ELF-1 (cell line): ENCODE data around the gene FOXF1.

Experiments
- DNase-seq: peaks from one replicate; pipeline ENCODE4 v3.0.0-alpha.2; 2016; ENCODE audit warnings: low read depth, low spot score

Gene FOXF1

DNA sequence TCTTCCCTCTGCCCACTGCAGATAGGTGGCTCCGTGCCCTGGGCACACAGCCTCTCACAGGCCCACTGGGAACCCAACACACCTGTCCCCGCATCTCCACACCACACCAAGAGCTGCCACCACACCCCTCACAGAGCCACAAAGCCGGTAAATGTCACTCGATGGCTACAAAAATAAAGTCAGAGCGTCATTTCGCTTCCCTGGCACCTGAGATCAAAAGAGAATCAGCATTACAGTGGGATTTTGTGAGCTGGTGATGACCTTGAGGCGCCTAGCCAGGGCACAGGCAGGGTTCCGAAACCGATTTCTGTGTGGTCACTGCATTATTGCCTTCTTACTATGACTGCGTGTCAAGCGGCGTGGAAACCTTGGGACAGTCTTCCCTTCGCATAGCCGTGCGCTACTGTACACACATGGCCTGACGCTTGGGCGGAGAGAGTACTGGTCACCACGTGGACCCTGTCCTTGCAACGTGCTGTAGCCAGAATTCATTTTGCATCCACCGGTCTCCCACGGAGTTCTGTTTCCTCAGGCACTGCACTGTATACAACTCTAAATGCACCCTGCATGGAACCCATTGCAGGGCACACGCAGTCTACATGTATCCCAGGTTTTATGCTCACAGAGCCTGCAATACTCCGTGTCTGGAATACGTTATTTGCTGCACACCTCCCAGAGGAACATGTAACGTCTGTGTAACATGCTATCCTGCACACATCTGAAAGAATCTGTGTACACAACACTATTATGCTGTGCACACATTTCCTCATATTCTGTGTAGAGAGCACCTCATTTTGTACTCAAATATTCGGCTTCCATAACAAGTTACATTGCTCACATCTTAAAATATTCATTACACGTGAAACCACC lies 5.8 kb upstream of the FOXF1 start:
- no peak for DNase-seq

DNA sequence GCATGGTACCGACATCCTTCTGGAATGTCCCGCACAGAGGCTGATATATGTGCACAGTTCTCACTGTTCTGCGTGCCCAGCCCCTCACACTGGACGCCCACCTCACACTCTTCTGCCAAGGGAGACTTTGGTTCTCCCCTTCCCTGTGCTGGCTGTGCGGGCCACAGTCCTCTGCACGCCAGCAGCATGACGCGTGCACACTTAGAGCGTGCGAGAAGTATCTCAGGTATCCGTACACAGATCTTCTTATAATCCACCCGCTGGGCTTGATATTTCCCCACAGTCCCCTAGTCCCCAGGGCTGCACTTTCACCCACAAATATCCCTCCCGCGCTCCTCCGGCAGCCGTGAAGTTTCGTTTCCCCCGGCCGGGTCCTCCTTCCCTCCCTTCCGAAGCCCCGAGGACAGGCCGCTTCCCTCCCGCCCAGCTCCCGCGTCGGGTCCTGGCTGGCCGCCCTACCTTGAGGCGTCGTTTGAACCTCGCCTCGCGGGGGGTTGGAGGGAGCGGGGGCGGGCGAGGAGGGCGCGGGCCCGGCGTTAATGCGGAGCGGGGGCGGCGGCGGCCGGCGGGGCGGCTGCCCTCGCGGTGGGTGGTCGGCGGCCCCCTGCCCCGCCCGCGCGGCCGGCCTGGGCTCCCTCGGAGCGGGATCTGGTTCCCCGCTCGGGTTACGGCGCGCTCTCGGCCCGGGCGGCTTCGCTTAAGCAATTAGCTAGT lies 5.0 kb upstream of the FOXF1 start:
- no peak for DNase-seq

DNA sequence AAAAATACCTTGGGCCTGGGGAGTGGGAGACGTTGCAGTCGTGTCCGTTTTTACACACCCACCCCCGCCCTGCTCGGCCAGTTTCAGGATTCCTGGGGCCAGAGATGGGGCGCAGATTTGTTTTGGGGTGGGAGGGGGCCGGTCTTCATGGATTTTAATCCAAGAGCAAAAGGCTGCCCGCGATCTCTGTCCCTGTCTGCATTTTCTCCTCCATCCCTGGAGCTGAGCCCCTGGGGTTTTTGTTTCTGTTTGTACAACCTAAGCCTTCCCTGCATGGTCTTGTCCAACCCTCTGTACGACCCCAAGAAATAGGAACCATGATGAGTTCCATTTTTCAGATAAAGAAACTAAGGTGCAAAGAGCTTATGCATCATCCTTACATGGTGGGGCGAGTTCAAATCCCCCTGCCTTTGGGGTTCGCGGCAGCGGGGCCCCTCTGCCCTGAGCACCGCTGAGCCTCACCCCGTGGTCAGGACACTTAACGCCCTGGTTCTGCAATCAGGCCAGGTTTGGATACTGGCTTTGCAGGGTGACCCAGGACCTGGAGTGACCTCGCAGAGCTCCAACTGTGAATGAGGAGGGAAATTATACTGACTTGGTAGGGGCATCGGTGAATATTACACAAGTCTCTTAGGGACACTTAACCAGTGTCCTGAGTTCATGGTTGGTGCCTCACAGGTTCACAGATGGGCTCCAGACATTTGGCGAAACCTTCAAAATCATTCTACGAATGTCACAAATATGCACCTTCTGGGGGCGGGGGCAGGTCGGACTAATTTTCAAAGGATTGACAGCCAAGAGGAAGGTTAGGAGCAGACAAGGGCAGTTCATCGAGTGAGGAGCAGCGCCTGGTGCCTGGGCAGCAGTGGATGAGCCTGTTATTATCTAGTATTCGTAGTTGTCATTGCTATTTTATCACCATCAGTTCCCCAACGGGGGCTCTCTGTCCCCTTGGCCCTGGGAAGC lies 4.1 kb upstream of the FOXF1 start:
- no peak for DNase-seq

DNA sequence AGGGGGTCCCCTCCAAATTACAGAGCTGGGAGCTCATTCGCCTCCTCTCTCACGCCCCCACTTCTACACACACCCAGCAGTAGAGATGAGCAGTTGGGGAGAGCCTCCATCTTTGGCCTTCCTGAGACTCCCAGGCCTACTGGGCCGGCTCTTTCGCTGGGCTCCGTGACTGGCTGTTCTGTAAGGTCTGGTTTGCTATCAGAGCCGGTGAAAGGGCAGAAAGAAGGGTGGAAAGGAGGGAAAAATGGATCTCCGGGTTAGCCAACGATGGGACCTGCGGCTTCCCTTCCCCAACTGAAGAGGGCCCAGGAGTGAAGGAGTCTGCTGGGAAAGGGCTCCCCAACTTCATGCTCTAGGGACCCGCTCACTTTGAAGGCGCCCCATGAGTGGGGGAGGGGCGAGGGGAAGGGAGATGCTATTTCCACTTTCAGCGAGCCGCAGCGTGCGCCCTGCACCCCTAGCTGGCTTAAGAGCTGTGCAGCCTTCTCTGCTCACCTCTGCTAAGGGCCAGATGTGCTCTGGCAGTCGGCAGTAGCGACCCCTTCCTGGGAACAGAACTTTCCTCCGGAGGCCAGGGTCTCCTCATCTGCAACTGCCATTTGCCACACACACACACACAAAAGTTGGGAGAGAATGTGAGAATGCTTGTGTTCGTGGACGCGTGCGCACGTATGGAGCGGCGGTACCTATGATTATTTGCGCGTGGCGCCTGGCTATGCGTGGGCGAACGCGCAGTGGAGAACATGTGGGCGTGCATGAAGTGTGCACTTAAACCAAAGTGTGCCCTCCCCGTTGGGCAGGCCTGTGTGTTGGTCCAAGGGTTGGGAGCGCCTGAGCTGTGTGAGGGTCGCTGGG lies 2.9 kb upstream of the FOXF1 start:
- no peak for DNase-seq

DNA sequence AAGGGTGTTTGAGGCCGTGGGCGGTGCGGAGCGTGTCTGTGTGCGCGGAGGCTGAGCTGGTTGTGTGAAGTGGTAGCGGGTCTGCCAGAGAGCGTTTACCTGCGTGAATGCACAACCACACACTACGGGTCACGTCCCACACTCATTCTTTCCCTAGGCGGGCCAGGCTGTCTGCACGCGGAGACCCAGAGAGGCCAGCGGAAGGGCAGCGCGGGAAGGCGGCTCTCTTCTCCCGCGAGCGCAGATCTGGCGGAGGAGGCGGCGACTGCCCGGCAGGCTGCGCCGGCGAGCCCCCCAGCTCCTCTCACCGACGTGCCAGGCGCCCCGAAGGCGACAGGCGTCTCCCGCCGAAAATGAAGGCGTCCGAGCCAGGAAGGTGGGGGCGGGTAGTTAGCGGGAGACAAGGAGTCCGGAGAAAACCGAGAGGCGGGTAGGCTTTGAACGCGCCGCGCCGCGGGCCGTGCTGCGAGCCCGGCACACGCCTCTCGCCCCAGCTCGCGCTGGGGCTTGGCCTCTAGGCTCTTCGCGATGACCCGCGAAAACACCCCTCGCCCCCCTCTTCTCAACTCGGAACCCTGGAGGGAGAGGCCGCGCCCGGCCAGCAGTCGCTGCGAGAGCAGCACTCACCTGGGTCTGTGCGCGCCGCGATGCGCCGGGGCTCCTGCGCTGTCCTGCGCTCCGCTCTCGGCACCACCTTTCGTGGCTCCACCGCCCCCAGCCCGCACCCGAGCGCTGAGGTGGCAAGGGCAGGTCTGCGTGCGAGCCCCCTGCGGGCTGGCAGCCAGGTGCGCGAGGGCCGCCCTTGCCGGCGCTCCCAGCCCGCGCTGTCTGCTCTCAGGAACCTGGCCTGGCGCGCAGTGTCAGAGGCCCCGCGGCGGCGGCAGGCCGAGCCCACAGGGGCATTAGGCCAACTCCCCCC lies 2.0 kb upstream of the FOXF1 start:
- peak; percentile 71 for DNase-seq

DNA sequence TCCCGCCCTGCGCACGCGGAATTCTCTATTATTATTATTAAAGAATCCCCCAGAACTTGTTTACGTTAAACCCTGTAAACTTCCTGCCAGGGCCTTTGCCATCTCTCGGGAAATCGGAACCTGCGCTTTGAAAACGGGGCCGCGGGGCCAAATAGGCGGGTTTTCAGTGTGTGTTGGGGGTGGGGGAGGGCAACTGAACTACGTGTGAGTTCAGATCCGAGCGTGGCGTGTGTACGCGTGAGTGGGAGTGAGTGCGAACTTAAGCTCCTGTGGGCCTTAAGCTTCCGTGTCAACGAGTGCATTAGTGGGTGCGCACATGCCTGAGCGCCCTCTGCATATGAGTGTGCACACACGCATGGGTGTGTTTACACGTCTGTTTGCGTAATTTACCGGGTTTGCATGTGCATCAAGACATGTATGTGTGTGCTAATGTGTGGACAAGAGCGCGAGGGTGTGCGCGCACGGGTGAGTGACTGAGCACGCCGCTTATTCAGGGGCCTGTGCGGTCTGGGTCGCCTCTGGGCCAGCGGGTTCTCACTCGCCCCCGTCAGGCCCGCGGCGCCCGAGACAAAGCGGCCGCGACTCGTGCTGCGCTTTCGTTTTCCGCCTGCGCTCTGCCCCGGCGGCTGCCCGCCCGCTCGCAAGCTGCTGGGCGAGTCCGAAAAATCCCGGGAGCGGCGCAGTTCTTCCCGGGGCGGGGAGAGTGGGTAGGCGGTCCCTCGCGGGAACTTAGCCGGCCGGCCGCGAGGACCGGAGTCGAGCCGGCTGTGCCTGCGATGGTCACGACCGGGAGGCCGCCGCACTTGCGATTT lies 1.2 kb upstream of the FOXF1 start:
- peak; percentile 76 for DNase-seq

DNA sequence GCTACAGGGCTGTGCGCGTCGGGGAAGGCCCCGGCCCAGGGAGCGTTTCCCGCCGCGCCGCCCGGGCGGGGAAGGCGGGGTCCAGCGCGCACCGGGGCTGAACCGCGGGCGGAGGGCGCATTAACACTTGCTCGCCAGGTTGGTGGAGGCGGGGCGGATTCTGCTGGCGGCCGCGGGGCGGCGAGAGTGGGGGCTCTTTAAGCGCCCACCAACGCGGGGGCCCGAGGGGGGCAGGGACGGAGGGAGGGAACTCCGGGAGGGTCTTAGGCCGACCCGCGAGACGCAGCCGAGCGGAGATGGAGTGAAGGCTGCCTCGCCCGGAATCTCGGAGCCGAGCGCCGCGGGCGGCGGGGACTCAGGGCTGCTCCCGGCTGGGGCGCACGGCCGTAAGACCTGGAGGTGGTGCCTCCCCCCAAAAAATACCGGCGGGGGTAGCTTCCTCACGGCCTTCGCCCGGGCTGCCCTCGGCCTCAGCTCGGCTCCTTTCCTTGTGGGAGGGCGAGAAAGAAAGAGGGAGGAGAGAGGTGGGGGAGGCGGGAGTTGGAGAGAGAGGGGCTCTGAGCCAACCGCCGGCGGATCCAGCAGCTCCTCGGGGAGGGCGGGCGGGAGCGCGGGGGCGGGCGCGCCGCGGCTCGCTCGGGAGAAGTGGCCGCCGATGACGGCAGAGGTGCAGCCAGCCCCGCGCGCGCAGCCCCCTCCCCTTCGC lies 415 bp upstream of the FOXF1 start:
- peak; percentile 72 for DNase-seq

DNA sequence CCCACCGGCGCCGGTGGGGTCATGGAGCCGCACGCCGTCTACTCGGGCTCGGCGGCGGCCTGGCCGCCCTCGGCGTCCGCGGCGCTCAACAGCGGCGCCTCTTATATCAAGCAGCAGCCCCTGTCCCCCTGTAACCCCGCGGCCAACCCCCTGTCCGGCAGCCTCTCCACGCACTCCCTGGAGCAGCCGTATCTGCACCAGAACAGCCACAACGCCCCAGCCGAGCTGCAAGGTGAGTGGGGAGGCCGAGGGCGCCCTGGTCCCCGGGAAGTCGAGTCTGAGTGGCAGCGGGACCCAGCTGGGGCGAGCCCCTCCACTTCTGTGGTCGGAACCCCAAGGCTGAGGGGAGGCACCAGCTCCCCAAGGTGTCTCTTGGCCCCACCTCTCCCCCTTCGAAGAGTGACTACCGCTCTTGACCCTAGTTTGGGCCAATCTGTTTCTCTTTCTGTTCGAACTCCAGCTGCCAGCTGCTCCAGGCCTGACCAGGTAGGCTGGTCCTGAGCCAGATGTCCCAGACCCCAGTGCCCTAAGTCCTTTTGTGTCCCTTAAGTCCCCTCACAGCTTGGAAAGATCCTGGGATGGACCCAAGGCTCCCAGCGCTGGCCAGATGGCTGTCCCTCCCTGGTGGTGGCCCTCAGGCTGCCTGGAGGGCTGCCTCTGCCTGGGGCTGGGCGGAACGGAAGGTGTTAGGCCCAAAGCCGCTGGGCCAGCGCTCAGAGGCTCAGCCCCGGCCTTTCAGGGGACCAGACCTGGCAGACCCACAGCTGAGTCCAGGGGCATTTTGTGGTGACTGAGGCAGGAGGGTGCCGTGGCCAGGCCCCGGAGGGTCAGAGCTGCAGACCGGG lies 1.2 kb downstream of the FOXF1 start:
- DNase-seq = peak; percentile 45

DNA sequence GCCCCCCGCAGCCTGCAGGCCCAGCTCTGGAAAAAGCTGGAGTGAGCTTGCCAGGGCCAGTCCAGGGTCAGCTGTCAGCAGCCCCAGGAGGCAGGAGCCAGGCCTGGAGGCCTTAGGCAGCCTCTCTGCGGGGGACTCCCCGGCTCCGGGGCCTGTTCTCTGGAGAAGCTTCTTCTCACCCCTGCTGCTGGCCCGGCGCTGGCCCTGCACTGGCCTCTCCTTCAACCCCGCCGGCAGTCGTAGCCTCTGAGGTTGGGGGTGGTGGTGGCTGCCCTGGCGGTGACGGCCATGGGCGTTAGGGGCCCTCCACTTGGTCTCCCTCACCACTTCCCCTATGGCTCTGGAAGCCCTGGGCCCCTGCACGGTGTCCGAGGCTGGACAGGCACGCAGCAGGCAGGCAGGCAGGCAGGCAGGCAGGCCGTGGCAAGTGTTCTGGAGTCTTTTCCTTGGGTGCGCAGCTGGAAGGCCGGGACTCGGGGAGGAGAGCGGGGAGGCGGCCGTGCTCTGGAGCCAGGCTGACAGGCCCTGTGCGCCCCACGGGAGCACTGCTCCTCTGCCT lies 2.1 kb downstream of the FOXF1 start:
- DNase-seq = peak; percentile 72

DNA sequence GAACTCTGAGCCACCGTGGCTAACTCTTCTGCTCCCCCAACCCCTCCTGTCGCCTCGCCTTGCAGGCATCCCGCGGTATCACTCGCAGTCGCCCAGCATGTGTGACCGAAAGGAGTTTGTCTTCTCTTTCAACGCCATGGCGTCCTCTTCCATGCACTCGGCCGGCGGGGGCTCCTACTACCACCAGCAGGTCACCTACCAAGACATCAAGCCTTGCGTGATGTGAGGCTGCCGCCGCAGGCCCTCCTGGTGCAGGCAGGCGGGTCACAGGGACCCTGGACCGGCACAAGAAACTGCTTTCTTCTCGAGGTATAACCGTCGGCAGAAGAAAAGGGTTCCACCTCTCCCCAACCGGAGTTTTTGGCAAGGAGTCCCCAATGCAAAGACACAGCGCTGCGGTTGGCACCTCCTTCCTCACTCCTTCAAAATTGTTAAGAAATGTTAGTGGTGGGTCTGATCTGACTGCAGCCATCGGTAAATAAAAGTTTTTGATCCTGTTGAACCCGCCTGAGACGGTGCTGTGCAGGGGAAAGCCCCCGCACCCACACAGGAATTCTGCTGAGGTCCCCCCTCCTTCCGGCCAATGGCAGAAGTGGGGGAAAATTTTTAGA lies 2.6 kb downstream of the FOXF1 start:
- DNase-seq = peak; percentile 58

DNA sequence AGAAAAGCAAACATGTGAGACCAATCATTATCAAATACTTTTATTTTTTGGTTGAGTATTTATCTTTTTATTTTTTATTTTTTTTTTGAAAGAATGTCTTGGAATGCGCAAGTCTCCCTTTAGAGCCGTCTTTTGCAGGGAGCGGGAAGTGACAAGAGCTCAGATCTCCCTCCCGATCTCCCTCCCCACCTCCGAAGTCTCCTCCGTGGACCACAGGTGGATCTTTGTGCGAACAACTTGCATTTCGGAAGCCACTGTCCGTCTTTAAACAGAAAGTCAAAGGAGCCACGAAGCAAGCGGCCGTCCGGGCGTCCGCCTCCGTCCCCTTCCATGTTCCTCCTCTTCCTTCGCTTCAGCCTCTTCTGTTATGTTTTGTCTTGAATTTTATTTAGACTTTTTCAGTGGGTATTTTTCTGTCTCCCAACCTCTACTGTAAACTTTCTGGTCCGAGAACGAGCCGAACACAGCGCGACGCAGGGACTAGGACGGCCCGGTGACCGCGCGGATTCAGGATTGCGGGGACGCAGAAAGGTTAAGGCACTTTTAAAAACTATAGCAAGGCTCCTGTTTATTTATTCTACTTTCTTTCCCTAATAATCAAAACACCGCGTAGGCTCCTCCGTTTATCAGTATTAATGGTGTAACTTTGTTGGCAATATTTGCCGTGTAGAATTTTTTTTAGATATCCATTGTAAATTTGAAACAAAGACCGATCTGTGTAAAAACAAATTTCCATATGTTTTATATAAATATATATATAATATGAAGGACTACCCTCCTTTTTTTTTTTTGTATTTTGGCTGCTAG lies 3.3 kb downstream of the FOXF1 start:
- DNase-seq = peak; percentile 36

DNA sequence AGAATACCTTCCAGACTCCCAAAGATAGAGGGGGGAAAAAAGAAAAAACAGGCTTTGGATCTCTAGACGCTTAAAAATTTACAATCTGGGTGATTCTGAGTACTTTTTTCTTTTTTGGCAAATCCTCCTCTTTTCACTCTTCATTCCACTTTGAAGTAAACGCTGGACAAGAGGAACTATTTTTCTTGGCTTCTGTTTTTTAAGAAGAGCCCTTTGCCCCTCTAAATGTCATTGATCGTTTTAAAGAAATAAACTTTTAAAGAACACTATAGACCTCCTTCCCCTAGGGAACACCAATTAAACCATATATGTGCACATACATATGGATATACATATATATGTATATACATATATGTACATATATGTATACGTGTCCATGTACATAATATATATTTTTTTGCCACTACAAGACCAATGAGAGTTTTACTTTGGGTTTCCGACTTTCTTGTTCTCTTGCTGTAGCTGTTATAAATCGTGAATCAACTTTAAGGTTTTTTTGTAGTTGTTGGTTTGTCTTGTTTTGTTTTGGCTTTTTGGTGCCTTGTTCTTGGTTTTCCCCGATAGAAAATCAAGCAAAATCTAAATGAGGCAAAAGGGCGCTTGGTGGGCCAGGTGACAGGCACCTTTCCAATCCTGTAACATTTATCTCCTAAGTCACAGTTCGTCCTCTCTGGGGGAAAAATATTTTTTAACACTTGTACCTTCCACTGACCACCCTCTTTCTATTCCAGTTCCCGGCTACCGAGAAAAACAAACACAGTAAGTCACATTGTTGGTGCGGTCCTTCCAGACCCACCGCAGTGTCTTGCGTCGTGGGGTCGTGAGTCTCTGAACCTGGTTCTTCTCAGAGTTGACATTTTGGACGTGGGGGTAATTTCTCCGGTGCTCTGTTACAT lies 4.4 kb downstream of the FOXF1 start:
- DNase-seq = no peak

DNA sequence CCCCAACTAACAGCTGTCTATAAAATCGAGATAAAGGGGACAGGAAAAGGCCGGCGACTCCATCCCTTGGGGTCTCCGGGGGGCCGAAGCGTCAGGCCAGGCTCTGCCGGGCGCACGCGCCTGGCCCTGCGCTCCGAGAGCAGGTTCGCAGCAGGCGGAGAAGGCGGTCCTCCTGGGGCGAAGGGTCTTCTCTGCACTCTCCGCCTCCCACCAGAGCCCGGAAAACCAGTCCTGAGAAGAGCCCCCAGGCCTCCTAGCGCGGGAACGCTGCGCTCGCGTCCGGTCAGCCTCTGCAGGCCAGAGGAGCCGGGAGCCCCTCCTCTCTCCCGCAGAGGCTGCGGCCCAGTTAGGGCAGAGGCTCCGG lies 5.1 kb downstream of the FOXF1 start:
- DNase-seq = peak; percentile 89

DNA sequence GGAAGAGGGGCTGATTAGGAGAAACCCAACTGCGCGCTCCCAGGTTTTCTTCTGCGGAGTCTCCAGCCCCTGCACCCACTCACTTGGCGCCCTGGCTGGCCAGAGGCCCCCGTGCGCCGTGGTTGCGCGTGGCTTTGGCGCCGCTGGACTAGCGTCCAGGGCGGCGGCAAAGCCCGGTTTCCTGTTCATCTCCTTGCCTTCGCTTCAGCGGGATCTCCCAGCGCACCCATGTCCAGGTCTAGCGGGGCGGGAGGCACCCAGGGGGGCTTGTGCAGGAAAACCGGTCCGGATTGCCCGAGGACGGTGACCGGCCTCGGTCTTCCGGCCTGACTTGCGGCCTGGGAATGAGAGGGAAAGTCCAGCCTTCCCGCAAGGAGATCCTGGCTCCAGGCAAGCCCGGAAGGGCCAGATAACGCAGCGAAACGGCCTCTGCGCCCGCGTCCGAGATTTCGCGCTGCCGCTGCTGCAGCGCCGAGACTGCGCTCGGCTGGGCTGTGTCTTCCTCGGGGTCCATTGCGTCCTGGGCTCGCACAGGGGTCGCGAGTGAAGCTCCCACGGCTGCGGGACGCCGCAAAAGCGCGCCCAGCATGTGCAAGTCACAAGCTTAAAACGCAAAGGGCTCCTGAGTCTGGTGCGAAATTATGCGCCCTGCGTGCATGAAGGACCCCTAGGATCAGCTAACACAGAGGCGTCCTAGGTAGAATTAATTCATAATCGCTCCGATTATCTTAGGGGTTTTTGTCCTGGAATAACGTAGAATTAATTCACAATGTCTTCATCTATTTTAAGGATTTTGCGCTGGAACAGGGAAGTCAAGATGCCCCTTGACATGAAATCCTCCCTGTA lies 5.7 kb downstream of the FOXF1 start:
- peak; percentile 66 for DNase-seq
